GM23338 (cell line): ENCODE results near the gene PTPRN2. TPM values are rescaled to one million over a fixed set of nuclear protein-coding genes. Genes with fewer than 3 reads are reported as not detected.

Experiments used
- ATAC-seq: fragments of 200-7000 bp; cut with Tn5 transposase; 3 replicates; pipeline ENCODE4 v1.9.1; 2020
- DNase-seq: peaks from one replicate; pipeline ENCODE4 v3.0.0-alpha.2; 2015; ENCODE audit warnings: low spot score
- H2AFZ ChIP-seq: fragments of 200-600 bp; sonication (generic); 2 replicates; pipeline ENCODE4 v1.8.0; 2016; ENCODE audit warnings: antibody characterized with exemption, mild to moderate bottlenecking, moderate library complexity
- H3F3A ChIP-seq: fragments of 200-600 bp; sonication (generic); replicated peaks from 2 replicates; pipeline ENCODE4 v1.8.0; 2017; ENCODE audit warnings: antibody characterized with exemption, mixed run types, low read depth
- H3K27ac ChIP-seq: fragments of 200-600 bp; sonication (generic); 2 replicates; pipeline ENCODE4 v1.6.1; 2016; ENCODE audit warnings: low read depth
- H3K27me3 ChIP-seq: fragments of 200-600 bp; sonication (generic); 2 replicates; pipeline ENCODE4 v1.8.0; 2016; ENCODE audit warnings: mild to moderate bottlenecking, mixed run types, moderate library complexity; ENCODE audit not compliant: insufficient read depth
- H3K36me3 ChIP-seq: fragments of 200-600 bp; sonication (generic); 2 replicates; pipeline ENCODE4 v1.8.0; 2016; ENCODE audit warnings: mild to moderate bottlenecking; ENCODE audit not compliant: insufficient read depth
- H3K4me1 ChIP-seq: fragments of 200-600 bp; sonication (generic); 2 replicates; pipeline ENCODE4 v1.8.0; 2016; ENCODE audit warnings: mild to moderate bottlenecking, moderate library complexity; ENCODE audit not compliant: insufficient read depth
- H3K4me2 ChIP-seq: fragments of 200-600 bp; sonication (generic); 2 replicates; pipeline ENCODE4 v1.7.1; 2017; ENCODE audit warnings: mixed run types
- H3K4me3 ChIP-seq: fragments of 200-600 bp; sonication (generic); 2 replicates; pipeline ENCODE4 v1.6.1; 2016; ENCODE audit warnings: mixed run types
- H3K79me2 ChIP-seq: fragments of 200-600 bp; sonication (generic); replicated peaks from 2 replicates; pipeline ENCODE4 v1.8.0; 2017; ENCODE audit warnings: mild to moderate bottlenecking; ENCODE audit not compliant: insufficient read depth
- H3K9me2 ChIP-seq: fragments of 200-600 bp; sonication (generic); 2 replicates; pipeline ENCODE4 v1.8.0; 2017; ENCODE audit not compliant: insufficient read depth
- H4K20me1 ChIP-seq: fragments of 200-600 bp; sonication (generic); replicated peaks from 2 replicates; pipeline ENCODE4 v1.8.0; 2017; ENCODE audit warnings: mild to moderate bottlenecking; ENCODE audit not compliant: insufficient read depth
- H3K27ac Mint-ChIP-seq: 2 replicates; pipeline ENCODE4 v1.8.0; 2020; ENCODE audit warnings: inconsistent platforms, mild to moderate bottlenecking, moderate library complexity, mixed read lengths
- H3K27me3 Mint-ChIP-seq: 3 replicates; pipeline ENCODE4 v1.8.0; 2022; ENCODE audit warnings: low read depth, mild to moderate bottlenecking, moderate library complexity, mixed read lengths, inconsistent platforms; ENCODE audit not compliant: insufficient read depth, poor library complexity
- H3K36me3 Mint-ChIP-seq: 3 replicates; pipeline ENCODE4 v1.8.0; 2021; ENCODE audit warnings: low read depth, mild to moderate bottlenecking, inconsistent platforms, moderate library complexity, mixed read lengths
- H3K4me1 Mint-ChIP-seq: 3 replicates; pipeline ENCODE4 v1.8.0; 2020; ENCODE audit warnings: mild to moderate bottlenecking, inconsistent platforms, mixed read lengths
- H3K4me3 Mint-ChIP-seq: 3 replicates; pipeline ENCODE4 v1.8.0; 2021; ENCODE audit warnings: moderate library complexity, mild to moderate bottlenecking, inconsistent platforms, mixed read lengths
- H3K9me3 Mint-ChIP-seq: 3 replicates; pipeline ENCODE4 v1.8.0; 2020; ENCODE audit warnings: moderate library complexity, mild to moderate bottlenecking, inconsistent platforms, mixed read lengths
- CREB1 ChIP-seq: fragments of 250-450 bp; sonication (Bioruptor Pico); IDR thresholded peaks from 2 replicates; pipeline ENCODE4 v1.5.0; 2020; ENCODE audit warnings: low read depth, mild to moderate bottlenecking, moderate library complexity
- ETS1 ChIP-seq: IDR thresholded peaks from 2 replicates; pipeline ENCODE4 v1.6.1; 2016; ENCODE audit warnings: antibody characterized with exemption
- EZH2 ChIP-seq: fragments of 200-600 bp; sonication (generic); IDR thresholded peaks from one replicate; pipeline ENCODE4 v1.8.0; 2017; ENCODE audit warnings: antibody characterized with exemption, mild to moderate bottlenecking, low read depth; ENCODE audit not compliant: unreplicated experiment
- EZH2phosphoT487 ChIP-seq: fragments of 200-600 bp; sonication (generic); IDR thresholded peaks from one replicate; pipeline ENCODE4 v1.8.1; 2018; ENCODE audit warnings: antibody characterized with exemption; ENCODE audit not compliant: unreplicated experiment
- JUNB ChIP-seq: IDR thresholded peaks from one replicate; pipeline ENCODE4 v1.6.1; 2016; ENCODE audit warnings: antibody characterized with exemption; ENCODE audit not compliant: unreplicated experiment
- NANOG ChIP-seq: IDR thresholded peaks from 2 replicates; pipeline ENCODE4 v1.6.1; 2016; ENCODE audit warnings: antibody characterized with exemption, borderline replicate concordance
- POLR2AphosphoS5 ChIP-seq: IDR thresholded peaks from 2 replicates; pipeline ENCODE4 v1.6.1; 2016; ENCODE audit warnings: antibody characterized with exemption, low read depth
- REST ChIP-seq: IDR thresholded peaks from one replicate; pipeline ENCODE4 v1.6.1; 2018; ENCODE audit warnings: antibody characterized with exemption; ENCODE audit not compliant: unreplicated experiment
- STAT1 ChIP-seq: IDR thresholded peaks from one replicate; pipeline ENCODE4 v1.6.1; 2016; ENCODE audit warnings: antibody characterized with exemption; ENCODE audit not compliant: unreplicated experiment
- ZNF114 ChIP-seq: fragments of 250-450 bp; sonication (Bioruptor Pico); IDR thresholded peaks from 2 replicates; pipeline ENCODE4 v1.5.0; 2020; ENCODE audit warnings: mild to moderate bottlenecking, moderate library complexity
- ZNF331 ChIP-seq: fragments of 250-450 bp; sonication (Bioruptor Pico); IDR thresholded peaks from 2 replicates; pipeline ENCODE4 v1.5.0; 2020; ENCODE audit warnings: low read depth, mild to moderate bottlenecking, moderate library complexity
- polyA plus RNA-seq: library from polyadenylated mRNA; unstranded; fragments of >200 nt; fragmentation: Nextera tagmentation; extraction: Ambion mirVana; gene quantifications from 2 replicates; pipeline ENCODE4 v1.2.1, GENCODE V29; 2016
- total RNA-seq: library from RNA; depleted of rRNA; stranded (reverse); fragments of >200 nt; shearing (Covaris generic); gene quantifications from 2 replicates; pipeline ENCODE4 v1.2.3, GENCODE V29; 2014
- TF ChIP-seq, protein P1 (sequence below): fragments of 250-450 bp; sonication (Bioruptor Pico); IDR thresholded peaks from 2 replicates; pipeline ENCODE4 v1.5.0; 2020; ENCODE audit warnings: mild to moderate bottlenecking, moderate library complexity
- TF ChIP-seq, protein P2 (sequence below), 2 experiments: fragments of 200-600 bp in 1 of 2; sonication (generic) in 1 of 2; conservative IDR thresholded peaks; 2 replicates each; pipeline versions ENCODE4 v1.5.1 to v1.6.1; 2016 to 2017; ENCODE audit warnings: antibody characterized with exemption in 2 of 2, low read depth in 2 of 2, mild to moderate bottlenecking in 2 of 2, moderate library complexity in 1 of 2

The PTPRN2 gene
- total and polyA plus RNA-seq, 2 experiments from 2014 or later = 0.87 to 4.0 TPM

GRCh38 chr7:158120716-158121115, 466.9 kb downstream of the PTPRN2 start:
- Histone ChIP-seq H3K4me2 (no peak overlapping the region), H2AFZ (no peak overlapping the region), H3K27me3 (no peaks in the 10 kb centered on the region), H3K27ac (no peak overlapping the region), H3K4me1 (no peaks in the 10 kb centered on the region), H3K36me3 (peaks cover 8% of the 10 kb centered on the region), H3K79me2 (no peaks in the 10 kb centered on the region), H3K4me3 (no peak overlapping the region), H3F3A (no peaks in the 10 kb centered on the region), H4K20me1 (no peaks in the 10 kb centered on the region), H3K9me2 (no peaks in the 10 kb centered on the region)
- H3K4me3 Mint-ChIP-seq = no peak overlapping the region
- peaks cover 7% of the 10 kb centered on the region for H3K27me3 Mint-ChIP-seq
- no peak for ATAC-seq
- H3K9me3 Mint-ChIP-seq = peaks cover 98% of the 10 kb centered on the region
- no peaks in the 10 kb centered on the region for H3K4me1 Mint-ChIP-seq
- TF ChIP-seq, protein P1, sequence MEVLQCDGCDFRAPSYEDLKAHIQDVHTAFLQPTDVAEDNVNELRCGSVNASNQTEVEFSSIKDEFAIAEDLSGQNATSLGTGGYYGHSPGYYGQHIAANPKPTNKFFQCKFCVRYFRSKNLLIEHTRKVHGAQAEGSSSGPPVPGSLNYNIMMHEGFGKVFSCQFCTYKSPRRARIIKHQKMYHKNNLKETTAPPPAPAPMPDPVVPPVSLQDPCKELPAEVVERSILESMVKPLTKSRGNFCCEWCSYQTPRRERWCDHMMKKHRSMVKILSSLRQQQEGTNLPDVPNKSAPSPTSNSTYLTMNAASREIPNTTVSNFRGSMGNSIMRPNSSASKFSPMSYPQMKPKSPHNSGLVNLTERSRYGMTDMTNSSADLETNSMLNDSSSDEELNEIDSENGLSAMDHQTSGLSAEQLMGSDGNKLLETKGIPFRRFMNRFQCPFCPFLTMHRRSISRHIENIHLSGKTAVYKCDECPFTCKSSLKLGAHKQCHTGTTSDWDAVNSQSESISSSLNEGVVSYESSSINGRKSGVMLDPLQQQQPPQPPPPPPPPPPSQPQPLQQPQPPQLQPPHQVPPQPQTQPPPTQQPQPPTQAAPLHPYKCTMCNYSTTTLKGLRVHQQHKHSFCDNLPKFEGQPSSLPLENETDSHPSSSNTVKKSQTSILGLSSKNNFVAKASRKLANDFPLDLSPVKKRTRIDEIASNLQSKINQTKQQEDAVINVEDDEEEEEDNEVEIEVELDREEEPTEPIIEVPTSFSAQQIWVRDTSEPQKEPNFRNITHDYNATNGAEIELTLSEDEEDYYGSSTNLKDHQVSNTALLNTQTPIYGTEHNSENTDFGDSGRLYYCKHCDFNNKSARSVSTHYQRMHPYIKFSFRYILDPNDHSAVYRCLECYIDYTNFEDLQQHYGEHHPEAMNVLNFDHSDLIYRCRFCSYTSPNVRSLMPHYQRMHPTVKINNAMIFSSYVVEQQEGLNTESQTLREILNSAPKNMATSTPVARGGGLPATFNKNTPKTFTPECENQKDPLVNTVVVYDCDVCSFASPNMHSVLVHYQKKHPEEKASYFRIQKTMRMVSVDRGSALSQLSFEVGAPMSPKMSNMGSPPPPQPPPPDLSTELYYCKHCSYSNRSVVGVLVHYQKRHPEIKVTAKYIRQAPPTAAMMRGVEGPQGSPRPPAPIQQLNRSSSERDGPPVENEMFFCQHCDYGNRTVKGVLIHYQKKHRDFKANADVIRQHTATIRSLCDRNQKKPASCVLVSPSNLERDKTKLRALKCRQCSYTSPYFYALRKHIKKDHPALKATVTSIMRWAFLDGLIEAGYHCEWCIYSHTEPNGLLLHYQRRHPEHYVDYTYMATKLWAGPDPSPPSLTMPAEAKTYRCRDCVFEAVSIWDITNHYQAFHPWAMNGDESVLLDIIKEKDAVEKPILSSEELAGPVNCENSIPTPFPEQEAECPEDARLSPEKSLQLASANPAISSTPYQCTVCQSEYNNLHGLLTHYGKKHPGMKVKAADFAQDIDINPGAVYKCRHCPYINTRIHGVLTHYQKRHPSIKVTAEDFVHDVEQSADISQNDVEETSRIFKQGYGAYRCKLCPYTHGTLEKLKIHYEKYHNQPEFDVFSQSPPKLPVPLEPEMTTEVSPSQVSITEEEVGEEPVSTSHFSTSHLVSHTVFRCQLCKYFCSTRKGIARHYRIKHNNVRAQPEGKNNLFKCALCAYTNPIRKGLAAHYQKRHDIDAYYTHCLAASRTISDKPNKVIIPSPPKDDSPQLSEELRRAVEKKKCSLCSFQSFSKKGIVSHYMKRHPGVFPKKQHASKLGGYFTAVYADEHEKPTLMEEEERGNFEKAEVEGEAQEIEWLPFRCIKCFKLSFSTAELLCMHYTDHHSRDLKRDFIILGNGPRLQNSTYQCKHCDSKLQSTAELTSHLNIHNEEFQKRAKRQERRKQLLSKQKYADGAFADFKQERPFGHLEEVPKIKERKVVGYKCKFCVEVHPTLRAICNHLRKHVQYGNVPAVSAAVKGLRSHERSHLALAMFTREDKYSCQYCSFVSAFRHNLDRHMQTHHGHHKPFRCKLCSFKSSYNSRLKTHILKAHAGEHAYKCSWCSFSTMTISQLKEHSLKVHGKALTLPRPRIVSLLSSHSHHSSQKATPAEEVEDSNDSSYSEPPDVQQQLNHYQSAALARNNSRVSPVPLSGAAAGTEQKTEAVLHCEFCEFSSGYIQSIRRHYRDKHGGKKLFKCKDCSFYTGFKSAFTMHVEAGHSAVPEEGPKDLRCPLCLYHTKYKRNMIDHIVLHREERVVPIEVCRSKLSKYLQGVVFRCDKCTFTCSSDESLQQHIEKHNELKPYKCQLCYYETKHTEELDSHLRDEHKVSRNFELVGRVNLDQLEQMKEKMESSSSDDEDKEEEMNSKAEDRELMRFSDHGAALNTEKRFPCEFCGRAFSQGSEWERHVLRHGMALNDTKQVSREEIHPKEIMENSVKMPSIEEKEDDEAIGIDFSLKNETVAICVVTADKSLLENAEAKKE (CRISPR knock-in tag) = no peak
- TF ChIP-seq REST (no peak), ETS1 (no peak), ZNF331 (CRISPR knock-in tag) (no peak), EZH2phosphoT487 (no peak), EZH2 (no peak), NANOG (no peak), CREB1 (CRISPR knock-in tag) (no peak), JUNB (no peak), POLR2AphosphoS5 (no peak), ZNF114 (CRISPR knock-in tag) (no peak), STAT1 (no peak)
- TF ChIP-seq, protein P2, sequence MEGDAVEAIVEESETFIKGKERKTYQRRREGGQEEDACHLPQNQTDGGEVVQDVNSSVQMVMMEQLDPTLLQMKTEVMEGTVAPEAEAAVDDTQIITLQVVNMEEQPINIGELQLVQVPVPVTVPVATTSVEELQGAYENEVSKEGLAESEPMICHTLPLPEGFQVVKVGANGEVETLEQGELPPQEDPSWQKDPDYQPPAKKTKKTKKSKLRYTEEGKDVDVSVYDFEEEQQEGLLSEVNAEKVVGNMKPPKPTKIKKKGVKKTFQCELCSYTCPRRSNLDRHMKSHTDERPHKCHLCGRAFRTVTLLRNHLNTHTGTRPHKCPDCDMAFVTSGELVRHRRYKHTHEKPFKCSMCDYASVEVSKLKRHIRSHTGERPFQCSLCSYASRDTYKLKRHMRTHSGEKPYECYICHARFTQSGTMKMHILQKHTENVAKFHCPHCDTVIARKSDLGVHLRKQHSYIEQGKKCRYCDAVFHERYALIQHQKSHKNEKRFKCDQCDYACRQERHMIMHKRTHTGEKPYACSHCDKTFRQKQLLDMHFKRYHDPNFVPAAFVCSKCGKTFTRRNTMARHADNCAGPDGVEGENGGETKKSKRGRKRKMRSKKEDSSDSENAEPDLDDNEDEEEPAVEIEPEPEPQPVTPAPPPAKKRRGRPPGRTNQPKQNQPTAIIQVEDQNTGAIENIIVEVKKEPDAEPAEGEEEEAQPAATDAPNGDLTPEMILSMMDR (conservative IDR thresholded peaks at IDR 0.05; ENCODE audit: low read depth in 2 of 2) = no peak
- no peak overlapping the region for H3K27ac Mint-ChIP-seq
- H3K36me3 Mint-ChIP-seq = peaks cover 57% of the 10 kb centered on the region
- no peak for DNase-seq
